Epithelial cell of esophagus (primary cell): ENCODE measurements around the gene SEMA6B.

Source experiments
- DNase-seq: peaks from one replicate; pipeline ENCODE4 v3.0.0; 2010; ENCODE audit warnings: low read depth
- H3K4me3 ChIP-seq: 2 replicates; pipeline ENCODE4 v1.5.1; 2011; ENCODE audit warnings: mild to moderate bottlenecking, low read length, control low read depth
- CTCF ChIP-seq: IDR thresholded peaks from 2 replicates; pipeline ENCODE4 v1.5.1; 2011; ENCODE audit warnings: low read depth, mild to moderate bottlenecking, low read length, control low read depth, inconsistent platforms; ENCODE audit not compliant: insufficient read depth; ENCODE audit errors: missing control alignments

SEMA6B gene

GRCh38 chr19:4577020-4577782 lies 17.7 kb upstream of the SEMA6B start:
- DNase-seq, result peak; percentile 26
- TF ChIP-seq CTCF, result no peak
- no peak overlapping the region for H3K4me3 ChIP-seq

- H3K4me3 ChIP-seq, result no peak overlapping the region
- peak; percentile 69 for TF ChIP-seq CTCF
- peak; percentile 44 for DNase-seq
Measured at GRCh38 chr19:4576016-4576933, 16.8 kb upstream of the SEMA6B start.

- H3K4me3 ChIP-seq, result no peak overlapping the region
- TF ChIP-seq CTCF, result no peak
- peak; percentile 45 for DNase-seq
Measured at GRCh38 chr19:4575267-4576015, 16.0 kb upstream of the SEMA6B start.

GRCh38 chr19:4573682-4574081 lies 14.2 kb upstream of the SEMA6B start:
- no peak overlapping the region for H3K4me3 ChIP-seq
- no peak for TF ChIP-seq CTCF
- no peak for DNase-seq

GRCh38 chr19:4571305-4571917 lies 11.9 kb upstream of the SEMA6B start:
- TF ChIP-seq CTCF, result no peak
- no peak overlapping the region for H3K4me3 ChIP-seq
- DNase-seq, result no peak

GRCh38 chr19:4570916-4571304 lies 11.4 kb upstream of the SEMA6B start:
- no peak overlapping the region for H3K4me3 ChIP-seq
- TF ChIP-seq CTCF, result no peak
- no peak for DNase-seq
